Activated CD8-positive, alpha-beta T cell treated with anti-CD3 and anti-CD28 coated beads for 36 hours (primary cell): ENCODE data around the gene NDOR1. TPM values are rescaled to one million over a fixed set of nuclear protein-coding genes. Genes with fewer than 3 reads are reported as not detected.

ENCODE experiments used
- ATAC-seq: fragments of 200-7000 bp; cut with Tn5 transposase; one replicate; pipeline ENCODE4 v1.10.0; 2021; ENCODE audit warnings: mild to moderate bottlenecking, moderate library complexity
- CTCF ChIA-PET: fragments of 350-600 bp; sonication (Branson Sonifier 250); formaldehyde crosslinking; loops from one replicate; lab custom pipeline; 2021; ENCODE audit warnings: antibody characterized with exemption; lab: Charles Lee
- POLR2A ChIA-PET: fragments of 350-600 bp; sonication (Branson Sonifier 250); formaldehyde crosslinking; loops from one replicate; lab custom pipeline; 2021; ENCODE audit warnings: antibody characterized with exemption; lab: Charles Lee
- DNase-seq: peaks from one replicate; pipeline ENCODE4 v3.0.0-alpha.2; 2020
- H3K27ac Mint-ChIP-seq: one replicate; pipeline ENCODE4 v1.8.0; 2021; ENCODE audit warnings: mild to moderate bottlenecking, mixed read lengths
- H3K27me3 Mint-ChIP-seq: one replicate; pipeline ENCODE4 v1.8.0; 2021; ENCODE audit warnings: mixed read lengths
- H3K36me3 Mint-ChIP-seq: one replicate; pipeline ENCODE4 v1.8.0; 2021; ENCODE audit warnings: low read depth, mixed read lengths
- H3K4me1 Mint-ChIP-seq: one replicate; pipeline ENCODE4 v1.8.0; 2021; ENCODE audit warnings: low read depth, mixed read lengths
- H3K4me3 Mint-ChIP-seq: one replicate; pipeline ENCODE4 v1.8.0; 2021; ENCODE audit warnings: mild to moderate bottlenecking, moderate library complexity, mixed read lengths
- H3K9me3 Mint-ChIP-seq: one replicate; pipeline ENCODE4 v1.8.0; 2021; ENCODE audit warnings: mixed read lengths
- CTCF ChIP-seq: fragments of 200-600 bp; IDR thresholded peaks from one replicate; pipeline ENCODE4 v1.8.0; 2022; ENCODE audit warnings: antibody characterized with exemption, mild to moderate bottlenecking
- intact Hi-C: fragments of 100-400 bp; cut with micrococcal nuclease; formaldehyde crosslinking; loops from one replicate; pipeline ENCODE4 v1.10.0; 2022
- total RNA-seq, 2 experiments: library from RNA; stranded (reverse); gene quantifications; one replicate each; pipeline ENCODE4 v1.2.3, GENCODE V29; 2021

Gene NDOR1
- total RNA-seq, 2 experiments from 2014 or later = 29.5 to 30.7 TPM

GRCh38 chr9:137221506-137222111, 16.1 kb downstream of the NDOR1 start:
- H3K27ac Mint-ChIP-seq = no peak overlapping the region
- CTCF ChIA-PET = interaction anchor here (1.4 to 8.9 kb wide), 4 partner anchors 12 to 155 kb away, joined by 3 to 58 read pairs (median 6); no protein-coding TSS in a partner anchor

GRCh38 chr9:137222190-137223077, 16.9 kb downstream of the NDOR1 start, which contains the start of gene RNF208:
Gene RNF208 (minus strand): TSS chr9:137222240. CDS start chr9:137221212, 1,028 bp downstream.
- H3K4me3 Mint-ChIP-seq = peak within 1 kb of the TSS; percentile 80
- CTCF ChIA-PET = interaction anchor here (0.7 to 8.9 kb wide), 14 partner anchors 9 to 187 kb away, joined by 3 to 58 read pairs (median 3); partner anchors contain the start of gene GRIN1
- H3K27ac Mint-ChIP-seq = peak within 1 kb of the TSS; percentile 50
- intact Hi-C loops = no loop called here
- POLR2A ChIA-PET = interaction anchor here (0.6 to 2.8 kb wide), 14 partner anchors 8 to 136 kb away, joined by 3 to 16 read pairs (median 6); partner anchors contain the start of genes MAN1B1, NDOR1, NELFB and TMEM203
- TF ChIP-seq CTCF = no peak
- ATAC-seq (no peak), DNase-seq (peak; percentile 45)
- no peaks in the 10 kb centered on the region for H3K9me3 Mint-ChIP-seq
- H3K4me1 Mint-ChIP-seq = peaks cover 9% of the 10 kb centered on the region
- H3K27me3 Mint-ChIP-seq = no peaks in the 10 kb centered on the region
- no peaks in the 10 kb centered on the region for H3K36me3 Mint-ChIP-seq

More at GRCh38 chr9:137221506-137222111, 16.1 kb downstream of the NDOR1 start:
- no peaks in the 10 kb centered on the region for H3K36me3 Mint-ChIP-seq
- ATAC-seq = no peak
- DNase-seq = peak; percentile 33
- POLR2A ChIA-PET = interaction anchor here (1.1 to 7.1 kb wide), 7 partner anchors 11 to 94 kb away, joined by 3 to 44 read pairs (median 9); partner anchors contain the start of genes NDOR1, TMEM203 and TUBB4B
- peak overlapping the region; percentile 24 for H3K4me3 Mint-ChIP-seq
- intact Hi-C loops = no loop called here
- no peaks in the 10 kb centered on the region for H3K27me3 Mint-ChIP-seq
- TF ChIP-seq CTCF = no peak
- H3K4me1 Mint-ChIP-seq = peaks cover 8% of the 10 kb centered on the region
- H3K9me3 Mint-ChIP-seq = no peaks in the 10 kb centered on the region

GRCh38 chr9:137223078-137223970, 17.8 kb downstream of the NDOR1 start:
- TF ChIP-seq CTCF = no peak
- CTCF ChIA-PET = interaction anchor here (0.7 to 8.9 kb wide), 13 partner anchors 10 to 188 kb away, joined by 3 to 58 read pairs (median 3); partner anchors contain the start of gene GRIN1
- DNase-seq = peak; percentile 99
- peak overlapping the region; percentile 71 for H3K27ac Mint-ChIP-seq
- H3K9me3 Mint-ChIP-seq = no peaks in the 10 kb centered on the region
- peak; percentile 93 for ATAC-seq
- no peaks in the 10 kb centered on the region for H3K36me3 Mint-ChIP-seq
- H3K27me3 Mint-ChIP-seq = peaks cover 1% of the 10 kb centered on the region
- peaks cover 11% of the 10 kb centered on the region for H3K4me1 Mint-ChIP-seq
- peak overlapping the region; percentile 80 for H3K4me3 Mint-ChIP-seq
- POLR2A ChIA-PET = interaction anchor here (0.6 to 2.8 kb wide), 17 partner anchors 9 to 137 kb away, joined by 3 to 16 read pairs (median 4); partner anchors contain the start of genes MAN1B1, NDOR1, NELFB and TMEM203
- intact Hi-C loops = no loop called here
